NCI-H2196 treated with DMSO at 0.1 percent for 48 hours (cell line): ENCODE data around the gene DDR1.
A peak's percentile ranks its signal among the peaks of the same experiment; 100 is the strongest.
"Not testable (repeated sequence)": the region's sequence is repeated elsewhere in the genome, so short reads cannot be mapped to it uniquely, and the experiment has no call there.

Experiments
- DNase-seq: peaks from one replicate; lab custom pipeline; 2025; ENCODE audit not compliant: unreplicated experiment; lab: John Stamatoyannopoulos, UW

DDR1 gene

GRCh38 chr6:30893001-30893591 lies 8.8 kb downstream of the DDR1 start:
- no peak for DNase-seq

- DNase-seq = no peak
These were observed 9.3 kb downstream of the DDR1 start for GRCh38 chr6:30893666-30894065.

GRCh38 chr6:30894381-30894780 lies 10.1 kb downstream of the DDR1 start:
- DNase-seq = no peak

DNA sequence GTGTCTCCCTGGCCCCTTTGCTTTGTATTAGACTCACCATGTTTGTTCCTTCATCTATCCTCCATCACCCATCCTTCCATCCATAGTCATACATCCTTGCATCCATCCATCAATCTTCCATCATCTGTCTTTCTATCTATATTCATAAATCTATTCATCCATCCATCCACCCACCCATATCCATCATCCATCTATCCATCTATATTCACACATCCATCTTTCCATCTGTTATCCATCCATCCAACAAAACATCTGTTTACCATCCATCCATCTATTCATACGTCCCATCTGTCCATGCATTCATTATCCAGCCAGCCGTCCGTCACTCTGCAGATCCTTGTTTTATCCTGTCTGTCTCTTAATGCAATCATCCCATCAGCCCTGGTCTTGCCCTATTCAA lies 10.6 kb downstream of the DDR1 start:
- DNase-seq = no peak

- DNase-seq = no peak
These were observed 11.0 kb downstream of the DDR1 start for GRCh38 chr6:30895343-30895742.

GRCh38 chr6:30896541-30896940 lies 12.2 kb downstream of the DDR1 start:
- DNase-seq = no peak

- DNase-seq = no peak
These were observed 13.6 kb downstream of the DDR1 start for GRCh38 chr6:30897882-30898281.

- no peak for DNase-seq
These were observed 14.5 kb downstream of the DDR1 start for GRCh38 chr6:30898750-30899360.

DNA sequence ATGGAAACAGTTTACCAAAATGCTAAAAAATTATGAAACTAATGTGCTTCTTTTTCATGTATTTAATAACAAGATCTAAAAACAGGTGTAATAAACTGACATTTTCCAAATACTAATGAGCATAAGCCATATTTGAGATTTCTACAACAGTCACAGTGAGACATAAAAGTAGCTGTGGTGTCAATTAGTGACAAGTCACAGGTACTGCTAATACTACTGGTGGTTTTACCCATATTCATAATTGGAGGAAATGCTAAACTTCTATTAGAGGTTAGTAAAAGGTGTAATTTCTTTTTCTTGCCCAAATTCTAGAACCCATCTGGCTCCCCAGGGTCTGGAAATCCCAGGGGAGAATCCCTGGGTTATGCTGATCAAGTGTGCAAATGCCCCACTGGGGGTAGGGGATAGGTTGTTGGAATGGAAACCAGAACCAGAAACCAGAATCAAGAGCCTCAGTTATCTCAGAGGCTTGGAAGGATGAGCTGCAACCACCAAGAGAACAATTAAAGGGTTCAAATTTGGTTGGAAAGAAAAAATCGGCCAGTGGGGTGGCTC lies 16.6 kb downstream of the DDR1 start:
- DNase-seq = no peak

DNA sequence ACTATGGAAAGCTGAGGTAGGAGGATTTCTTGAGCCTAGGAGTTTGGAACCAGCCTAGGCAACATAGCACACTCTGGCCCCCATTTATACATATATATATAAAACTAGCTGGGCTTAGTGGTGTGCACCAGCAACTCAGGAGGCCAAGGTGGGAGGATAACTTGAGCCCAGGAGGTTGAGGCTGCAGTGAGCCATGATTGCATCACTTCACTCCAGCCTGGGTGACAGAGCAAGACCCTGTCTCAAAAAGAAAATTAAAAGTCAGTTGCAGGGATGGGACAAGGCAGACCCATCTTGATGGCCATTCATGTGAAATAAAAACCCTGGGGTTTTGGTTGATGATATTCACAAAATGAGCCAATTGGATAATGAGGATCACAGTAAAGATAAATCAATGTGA lies 17.1 kb downstream of the DDR1 start:
- no peak for DNase-seq

DNA sequence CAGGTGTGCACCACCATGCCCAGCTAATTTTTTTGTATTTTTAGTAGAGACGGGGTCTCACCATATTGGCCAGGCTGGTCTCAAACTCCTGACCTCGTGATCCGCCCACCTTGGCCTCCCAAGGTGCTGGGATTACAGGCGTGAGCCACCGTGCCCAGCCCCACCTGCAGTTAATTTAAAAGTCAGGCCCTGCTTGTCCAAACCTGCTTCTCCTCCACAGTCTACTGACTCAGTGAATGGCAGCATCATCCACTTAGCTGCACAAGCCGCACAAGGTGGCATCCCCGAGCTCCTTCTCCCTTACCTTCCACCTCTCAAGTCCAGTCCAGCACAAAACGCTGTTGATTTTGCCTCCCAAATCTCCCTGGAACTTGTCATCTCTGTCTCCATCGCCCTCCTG lies 17.9 kb downstream of the DDR1 start:
- DNase-seq = not testable (repeated sequence)

GRCh38 chr6:30902709-30903108 lies 18.4 kb downstream of the DDR1 start:
- DNase-seq = no peak

DNA sequence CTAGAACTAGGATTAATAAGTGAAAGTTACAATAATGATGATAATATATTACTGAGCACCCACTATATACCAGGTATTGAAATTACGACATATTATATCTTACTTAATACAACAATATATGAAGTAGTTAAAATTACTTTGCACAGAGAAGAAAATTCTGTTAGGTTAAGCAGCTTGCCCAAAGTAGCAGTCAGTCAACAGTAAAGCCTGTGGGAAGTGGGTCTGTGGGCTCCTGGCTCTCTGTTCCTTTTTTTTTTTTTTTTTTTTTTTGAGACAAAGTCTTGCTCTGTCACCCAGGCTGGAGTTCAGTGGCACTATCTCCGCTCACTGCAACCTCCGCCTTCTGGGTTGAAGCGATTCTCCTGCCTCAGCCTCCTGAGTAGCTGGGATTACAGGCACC lies 18.9 kb downstream of the DDR1 start:
- no peak for DNase-seq

- DNase-seq = not testable (repeated sequence)
These were observed 23.0 kb downstream of the DDR1 start for GRCh38 chr6:30907290-30907757.

DNA sequence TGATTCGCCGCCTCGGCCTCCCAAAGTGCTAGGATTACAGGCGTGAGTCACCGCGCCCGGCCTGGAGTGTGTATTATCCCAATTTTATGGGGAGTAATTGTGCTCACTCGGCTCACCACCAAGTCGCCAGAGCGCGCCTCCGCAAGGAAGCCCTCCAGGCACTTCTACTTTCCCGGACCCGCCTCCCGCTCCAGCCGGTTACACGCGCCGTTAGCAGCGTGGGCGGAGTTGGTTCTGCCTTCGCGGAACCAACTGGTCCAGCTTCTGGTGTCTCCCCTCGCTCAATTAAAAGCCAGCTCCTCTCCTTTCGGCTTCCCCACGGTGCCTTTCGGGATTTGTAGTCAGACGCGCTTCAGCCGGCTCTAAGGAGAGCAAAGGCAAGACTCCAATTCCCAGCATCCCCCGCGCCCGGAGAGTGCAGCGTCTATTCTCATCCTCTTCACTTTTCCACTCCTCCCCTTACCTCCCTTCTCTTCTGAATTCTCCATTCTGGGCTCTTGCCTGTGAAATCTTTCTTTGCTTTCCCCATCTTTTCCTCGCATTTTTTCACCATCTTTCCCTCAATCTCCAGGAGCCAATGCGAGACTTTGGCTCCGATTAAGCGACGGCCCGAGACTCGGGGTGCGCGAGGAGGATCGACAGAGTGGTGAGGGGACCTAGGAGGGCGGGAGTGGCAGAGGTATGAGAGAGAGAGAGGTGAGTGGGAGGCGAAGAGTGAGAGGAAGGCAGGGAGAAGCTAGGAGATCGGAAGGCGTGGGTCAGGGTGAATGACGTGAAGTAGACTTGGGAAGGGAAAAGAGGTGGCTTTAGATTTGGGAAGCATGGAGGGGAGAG lies 23.7 kb downstream of the DDR1 start, which contains the start of gene GTF2H4:
Gene GTF2H4, plus strand, starts transcription at position 450 of the 834 bp plus-strand sequence.
- DNase-seq = peak; percentile 95

DNA sequence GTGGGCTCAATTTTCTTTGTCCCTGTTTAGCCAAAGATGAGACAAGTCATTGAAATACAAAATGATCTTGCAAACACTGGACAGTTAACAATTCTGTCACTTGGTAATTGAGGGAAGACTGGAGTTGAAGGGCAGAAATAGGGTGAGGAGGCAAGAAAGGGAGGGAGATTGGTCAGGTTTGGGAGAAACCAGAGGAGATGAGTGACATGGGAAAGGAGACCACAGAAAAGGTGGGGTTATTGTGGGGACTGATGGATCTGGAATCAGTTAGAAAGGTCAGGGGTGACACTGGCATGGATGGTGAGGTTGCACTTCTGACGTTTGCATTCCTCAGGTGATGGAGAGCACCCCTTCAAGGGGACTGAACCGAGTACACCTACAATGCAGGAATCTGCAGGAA lies 24.4 kb downstream of the DDR1 start:
- DNase-seq = no peak

- not testable (repeated sequence) for DNase-seq
These were observed 26.2 kb downstream of the DDR1 start for GRCh38 chr6:30910473-30910872.

- no peak for DNase-seq
These were observed 28.6 kb downstream of the DDR1 start for GRCh38 chr6:30912746-30913520.

GRCh38 chr6:30913721-30914075 lies 29.4 kb downstream of the DDR1 start:
- DNase-seq = no peak

- DNase-seq = peak; percentile 80
These were observed 29.9 kb downstream of the DDR1 start, which contains the start of gene VARS2 for GRCh38 chr6:30914076-30914853. Gene VARS2, plus strand, starts transcription at chr6:30914238. Its CDS starts 599 bp downstream, at chr6:30914837.
